GM12873 (cell line): Measurements from ENCODE around the gene PAFAH1B2.

ENCODE experiments used
- TF ChIP-seq, protein P1 (sequence below): IDR thresholded peaks from 2 replicates; pipeline ENCODE4 v1.5.1; 2012; ENCODE audit warnings: low read depth, mild to moderate bottlenecking, moderate library complexity, low read length, control low read depth; ENCODE audit not compliant: insufficient read depth; ENCODE audit errors: missing control alignments

Gene PAFAH1B2

DNA sequence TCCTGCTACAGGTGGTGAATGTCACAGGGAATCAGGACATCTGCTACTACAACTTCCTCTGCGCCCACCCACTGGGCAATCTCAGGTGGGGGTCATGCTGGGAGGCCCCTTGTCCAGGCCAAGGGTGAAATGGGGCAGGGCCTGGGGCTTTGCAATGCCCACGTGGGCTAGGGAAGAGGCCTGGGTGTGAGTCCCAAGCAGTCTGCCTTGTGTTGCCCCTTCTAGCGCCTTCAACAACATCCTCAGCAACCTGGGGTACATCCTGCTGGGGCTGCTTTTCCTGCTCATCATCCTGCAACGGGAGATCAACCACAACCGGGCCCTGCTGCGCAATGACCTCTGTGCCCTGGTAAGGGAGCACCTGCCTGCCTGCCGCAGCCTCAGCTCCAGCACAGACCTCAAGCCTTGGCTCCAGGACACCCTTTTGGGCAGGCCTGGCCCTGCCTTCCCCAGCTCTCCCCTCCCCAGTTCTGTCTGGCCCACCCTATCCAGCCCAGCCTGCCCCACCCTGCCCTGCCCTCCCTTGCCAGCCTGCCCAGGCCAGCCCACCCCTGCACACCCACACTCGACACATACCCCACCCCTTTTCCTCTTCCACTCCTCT lies 46.0 kb downstream of the PAFAH1B2 start:
- TF ChIP-seq, protein P1, sequence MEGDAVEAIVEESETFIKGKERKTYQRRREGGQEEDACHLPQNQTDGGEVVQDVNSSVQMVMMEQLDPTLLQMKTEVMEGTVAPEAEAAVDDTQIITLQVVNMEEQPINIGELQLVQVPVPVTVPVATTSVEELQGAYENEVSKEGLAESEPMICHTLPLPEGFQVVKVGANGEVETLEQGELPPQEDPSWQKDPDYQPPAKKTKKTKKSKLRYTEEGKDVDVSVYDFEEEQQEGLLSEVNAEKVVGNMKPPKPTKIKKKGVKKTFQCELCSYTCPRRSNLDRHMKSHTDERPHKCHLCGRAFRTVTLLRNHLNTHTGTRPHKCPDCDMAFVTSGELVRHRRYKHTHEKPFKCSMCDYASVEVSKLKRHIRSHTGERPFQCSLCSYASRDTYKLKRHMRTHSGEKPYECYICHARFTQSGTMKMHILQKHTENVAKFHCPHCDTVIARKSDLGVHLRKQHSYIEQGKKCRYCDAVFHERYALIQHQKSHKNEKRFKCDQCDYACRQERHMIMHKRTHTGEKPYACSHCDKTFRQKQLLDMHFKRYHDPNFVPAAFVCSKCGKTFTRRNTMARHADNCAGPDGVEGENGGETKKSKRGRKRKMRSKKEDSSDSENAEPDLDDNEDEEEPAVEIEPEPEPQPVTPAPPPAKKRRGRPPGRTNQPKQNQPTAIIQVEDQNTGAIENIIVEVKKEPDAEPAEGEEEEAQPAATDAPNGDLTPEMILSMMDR = no peak

DNA sequence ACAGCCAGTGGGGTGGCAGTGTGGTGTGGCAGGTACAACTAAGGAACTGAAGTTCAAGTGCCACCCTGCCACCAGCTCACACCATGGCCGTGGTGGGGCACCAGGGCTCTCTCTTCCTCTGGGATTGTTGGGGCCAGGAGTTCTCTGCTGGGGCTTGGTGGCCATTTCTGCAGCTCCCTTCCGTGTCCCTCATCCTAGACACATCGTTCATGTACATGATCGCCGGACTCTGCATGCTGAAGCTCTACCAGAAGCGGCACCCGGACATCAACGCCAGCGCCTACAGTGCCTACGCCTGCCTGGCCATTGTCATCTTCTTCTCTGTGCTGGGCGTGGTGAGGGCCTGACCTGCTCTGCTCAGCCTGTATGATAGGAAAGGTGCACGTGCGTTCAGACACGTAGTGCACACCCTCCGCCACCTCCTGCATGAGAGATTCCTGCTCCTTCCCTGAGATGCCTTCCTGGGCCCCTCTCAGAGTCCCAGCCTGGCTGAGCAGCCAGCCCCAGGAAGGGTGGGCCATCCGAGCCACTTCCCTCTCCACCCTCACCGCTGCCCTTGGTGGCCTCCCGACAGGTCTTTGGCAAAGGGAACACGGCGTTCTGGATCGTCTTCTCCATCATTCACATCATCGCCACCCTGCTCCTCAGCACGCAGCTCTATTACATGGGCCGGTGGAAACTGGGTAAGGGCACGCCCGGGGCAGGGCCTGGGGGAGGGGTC lies 47.8 kb downstream of the PAFAH1B2 start:
- TF ChIP-seq, protein P1 = no peak

DNA sequence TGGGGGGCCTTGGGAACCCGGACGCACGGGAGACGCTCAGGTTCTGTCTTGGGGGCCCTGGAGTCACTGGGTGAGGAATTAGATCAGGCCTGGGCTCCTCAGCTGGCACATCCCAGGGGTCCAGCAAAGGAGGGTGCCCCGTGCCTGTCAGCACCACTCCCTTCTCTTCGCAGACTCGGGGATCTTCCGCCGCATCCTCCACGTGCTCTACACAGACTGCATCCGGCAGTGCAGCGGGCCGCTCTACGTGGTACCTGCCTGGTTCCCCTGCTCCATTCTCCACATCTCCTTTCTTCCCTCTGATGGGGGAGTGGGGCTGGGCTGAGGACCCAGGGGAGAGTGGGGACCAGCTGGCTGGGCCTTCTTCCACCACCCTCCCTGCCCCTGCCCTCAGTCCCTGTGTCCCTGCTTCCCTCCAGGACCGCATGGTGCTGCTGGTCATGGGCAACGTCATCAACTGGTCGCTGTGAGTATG lies 48.4 kb downstream of the PAFAH1B2 start:
- TF ChIP-seq, protein P1 = no peak

DNA sequence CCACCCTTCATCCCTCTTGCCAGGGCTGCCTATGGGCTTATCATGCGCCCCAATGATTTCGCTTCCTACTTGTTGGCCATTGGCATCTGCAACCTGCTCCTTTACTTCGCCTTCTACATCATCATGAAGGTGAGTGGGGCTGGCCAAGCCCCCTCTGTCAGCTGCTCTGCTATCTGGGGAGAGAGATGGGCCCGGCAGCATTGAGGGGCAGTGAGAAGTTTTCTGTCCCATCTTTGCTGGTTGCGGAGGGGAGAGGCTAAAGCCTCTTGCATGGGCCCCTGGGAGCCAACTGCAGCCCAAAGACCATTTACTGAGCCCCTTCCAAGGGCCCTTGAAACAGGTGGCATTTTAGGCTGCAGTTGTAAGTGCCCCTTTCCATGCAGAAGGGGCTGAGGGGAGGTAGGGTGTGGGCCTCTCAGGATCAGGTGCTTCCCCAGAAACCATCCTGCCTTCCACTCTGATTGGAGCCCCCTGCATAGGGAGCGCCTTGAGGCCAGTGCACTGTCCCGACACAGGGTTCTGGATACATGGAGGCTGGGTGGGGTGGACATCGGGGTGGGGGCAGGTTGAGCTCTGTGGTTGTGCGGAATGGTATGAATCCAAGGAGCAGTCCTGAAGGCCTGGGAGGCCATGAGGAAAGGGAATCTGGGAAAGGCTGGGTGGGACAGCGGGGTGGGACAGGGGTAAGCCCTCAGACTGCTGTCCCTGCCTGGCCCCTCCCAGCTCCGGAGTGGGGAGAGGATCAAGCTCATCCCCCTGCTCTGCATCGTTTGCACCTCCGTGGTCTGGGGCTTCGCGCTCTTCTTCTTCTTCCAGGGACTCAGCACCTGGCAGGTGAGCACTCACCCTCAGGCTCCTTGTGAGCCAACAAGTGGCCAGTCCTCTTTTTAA lies 49.3 kb downstream of the PAFAH1B2 start:
- TF ChIP-seq, protein P1 = no peak

DNA sequence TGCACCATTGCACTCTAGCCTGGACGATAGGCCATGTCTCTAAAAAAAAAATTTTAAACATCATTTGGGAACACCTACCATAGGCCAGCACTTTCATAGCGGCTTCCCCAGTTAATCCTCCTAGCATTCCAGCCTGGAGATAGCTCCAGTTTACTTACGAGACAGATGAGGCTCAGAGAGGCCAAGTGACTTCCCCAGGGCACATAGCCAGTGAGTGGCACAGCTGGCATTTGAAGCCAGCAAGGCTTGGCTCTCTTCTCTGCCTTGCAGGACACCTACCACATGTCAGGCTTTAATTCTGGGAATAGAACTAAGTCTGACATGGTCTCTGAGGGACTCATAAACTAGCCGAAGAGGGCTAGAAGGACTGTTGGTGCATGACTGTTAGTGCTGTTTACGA lies 50.2 kb downstream of the PAFAH1B2 start:
- TF ChIP-seq, protein P1 = no peak

DNA sequence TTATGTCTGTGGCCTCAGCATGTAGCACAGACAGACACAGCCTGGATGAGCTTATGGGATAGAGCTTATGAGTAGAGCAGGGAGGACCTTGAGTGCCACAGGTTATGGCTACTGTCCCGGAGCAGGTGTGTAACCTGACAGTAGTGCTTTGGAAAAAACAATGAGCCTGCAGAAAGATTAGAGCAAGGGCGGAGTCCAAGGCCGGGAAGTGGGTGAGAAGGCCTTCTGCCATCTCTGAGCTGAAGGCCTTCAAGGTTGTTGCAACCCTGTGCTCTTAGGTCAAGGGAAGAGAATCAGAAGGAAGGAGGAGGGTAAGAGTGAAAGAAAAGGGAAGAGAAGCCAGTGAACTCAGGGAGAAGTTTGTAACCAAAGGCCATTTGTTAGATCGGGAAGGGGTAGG lies 51.2 kb downstream of the PAFAH1B2 start:
- TF ChIP-seq, protein P1 = no peak

DNA sequence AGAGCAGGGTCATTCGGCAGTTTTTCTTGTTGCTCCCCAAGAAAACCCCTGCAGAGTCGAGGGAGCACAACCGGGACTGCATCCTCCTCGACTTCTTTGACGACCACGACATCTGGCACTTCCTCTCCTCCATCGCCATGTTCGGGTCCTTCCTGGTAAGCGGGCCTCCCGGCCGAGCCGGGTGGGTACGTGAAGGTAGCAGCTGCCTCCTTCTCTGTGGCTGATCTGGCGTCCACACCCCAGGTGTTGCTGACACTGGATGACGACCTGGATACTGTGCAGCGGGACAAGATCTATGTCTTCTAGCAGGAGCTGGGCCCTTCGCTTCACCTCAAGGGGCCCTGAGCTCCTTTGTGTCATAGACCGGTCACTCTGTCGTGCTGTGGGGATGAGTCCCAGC lies 51.7 kb downstream of the PAFAH1B2 start:
- TF ChIP-seq, protein P1 = no peak
